Muscle layer of colon (tissue), 2 donors: ENCODE measurements around the gene COL27A1.

Experiments
- H3K27ac ChIP-seq: one replicate; pipeline ENCODE4 v1.7.0; 2013; ENCODE audit warnings: low read depth, mild to moderate bottlenecking, low read length, moderate library complexity
- H3K27me3 ChIP-seq, 2 donors: one replicate each; pipeline ENCODE4 v1.7.0; 2013; ENCODE audit warnings: low read length in 2 of 2, mild to moderate bottlenecking in 2 of 2; ENCODE audit not compliant: insufficient read depth in 2 of 2, control insufficient read depth in 1 of 2
- H3K36me3 ChIP-seq: one replicate; pipeline ENCODE4 v1.7.0; 2013; ENCODE audit warnings: mild to moderate bottlenecking, low read length; ENCODE audit not compliant: insufficient read depth
- H3K4me1 ChIP-seq: one replicate; pipeline ENCODE4 v1.7.0; 2013; ENCODE audit warnings: mild to moderate bottlenecking, low read length; ENCODE audit not compliant: insufficient read depth
- H3K4me3 ChIP-seq, 2 donors: one replicate each; pipeline ENCODE4 v1.7.0; 2013; ENCODE audit warnings: low read length in 2 of 2, low read depth in 1 of 2, mild to moderate bottlenecking in 1 of 2, moderate library complexity in 1 of 2
- H3K9ac ChIP-seq: one replicate; pipeline ENCODE4 v1.7.0; 2013; ENCODE audit warnings: low read length
- H3K9me3 ChIP-seq: one replicate; pipeline ENCODE4 v1.7.0; 2013; ENCODE audit warnings: mild to moderate bottlenecking, low read length
- donor health status: abdominal sarcoma.
- donor health status: Adenocarcinoma of cecum.

COL27A1 gene

DNA sequence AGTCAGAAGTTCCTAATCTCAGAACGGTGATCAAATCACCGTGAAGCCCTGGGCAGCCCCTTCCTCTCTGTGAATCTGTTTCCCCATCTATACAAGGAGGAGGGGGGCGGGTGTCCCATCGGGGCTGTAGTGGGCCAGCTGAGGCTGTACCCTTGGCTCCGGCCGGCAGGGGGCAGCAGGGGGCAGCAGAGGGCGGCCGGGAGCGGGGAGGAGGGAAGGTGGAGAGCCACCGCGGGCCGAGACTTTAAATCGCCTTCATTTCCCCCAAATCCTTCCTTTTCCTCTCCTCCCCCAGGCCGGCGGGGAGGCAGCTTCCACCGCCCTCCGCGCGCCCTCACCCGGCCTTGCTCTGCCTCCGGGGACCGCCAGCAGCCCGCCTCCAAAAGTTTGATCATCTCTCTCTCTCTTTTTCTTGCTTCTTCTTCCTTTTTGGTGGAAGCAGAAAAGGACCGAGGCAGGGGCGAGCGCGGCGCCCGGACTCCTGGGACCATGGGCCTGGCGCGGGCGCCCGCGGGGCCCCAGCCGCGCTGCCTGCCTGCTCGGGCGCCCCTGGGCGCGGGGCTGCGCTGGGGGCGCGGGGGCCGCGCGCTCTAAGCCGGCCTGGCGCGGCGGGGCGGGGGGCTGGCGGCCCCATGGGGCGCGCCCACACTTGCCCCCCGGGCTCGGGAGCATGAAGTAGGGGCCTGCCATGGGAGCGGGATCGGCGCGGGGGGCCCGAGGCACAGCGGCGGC is at the start of gene COL27A1:
COL27A1 (plus strand) TSS at position 275 of the 732 bp plus-strand sequence; CDS start at position 689, 414 bp downstream.
- no peaks in the 10 kb centered on the region for H3K36me3 ChIP-seq
- H3K27ac ChIP-seq, result peak within 1 kb of the TSS; percentile 28
- no peaks in the 10 kb centered on the region for H3K9me3 ChIP-seq
- peak within 1 kb of the TSS; percentile 68 to 81 for H3K4me3 ChIP-seq
- H3K27me3 ChIP-seq, result peaks cover 10 to 16% of the 10 kb centered on the region in 2 donors
- H3K9ac ChIP-seq, result peak within 1 kb of the TSS; percentile 33
- peaks cover 47% of the 10 kb centered on the region for H3K4me1 ChIP-seq

DNA sequence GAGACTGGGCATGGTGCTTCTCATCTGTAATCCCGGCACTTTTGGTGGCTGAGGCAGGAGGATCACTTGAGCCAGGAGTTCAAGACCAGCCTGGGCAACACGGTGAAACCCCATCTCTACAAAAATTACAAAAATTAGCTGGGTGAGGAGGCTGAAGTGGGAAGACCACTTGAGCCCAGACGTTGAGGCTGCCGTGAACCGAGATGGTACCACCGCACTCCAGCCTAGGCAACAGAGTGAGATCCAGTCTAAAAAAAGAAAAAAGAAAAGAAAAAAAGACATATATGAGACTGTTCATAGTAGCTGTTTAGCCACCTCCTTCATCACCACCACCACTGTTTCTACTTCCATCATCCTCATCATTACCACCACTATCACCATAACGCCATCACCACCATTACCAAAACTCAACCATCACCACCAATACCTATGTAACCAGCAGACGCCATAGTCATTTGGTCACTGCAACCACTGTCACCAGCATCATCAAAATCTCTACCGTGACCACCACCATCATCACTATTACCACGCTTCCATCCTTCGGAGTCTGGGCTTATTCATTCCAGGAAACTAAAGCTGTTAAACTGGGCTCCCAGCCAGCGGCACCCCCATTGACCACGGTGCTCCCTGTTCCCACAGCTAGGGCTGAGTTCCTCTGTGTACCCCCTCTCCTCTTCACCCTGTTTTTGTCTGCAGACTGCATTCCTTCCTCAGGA is 47.9 kb upstream of the COL27A1 start:
- H3K9ac ChIP-seq, result no peak overlapping the region
- no peaks in the 10 kb centered on the region for H3K4me1 ChIP-seq
- no peaks in the 10 kb centered on the region for H3K9me3 ChIP-seq
- no peak overlapping the region for H3K4me3 ChIP-seq
- H3K27ac ChIP-seq, result no peak overlapping the region
- peaks cover 0 to under 1% of the 10 kb centered on the region in 2 donors for H3K27me3 ChIP-seq
- H3K36me3 ChIP-seq, result no peaks in the 10 kb centered on the region

DNA sequence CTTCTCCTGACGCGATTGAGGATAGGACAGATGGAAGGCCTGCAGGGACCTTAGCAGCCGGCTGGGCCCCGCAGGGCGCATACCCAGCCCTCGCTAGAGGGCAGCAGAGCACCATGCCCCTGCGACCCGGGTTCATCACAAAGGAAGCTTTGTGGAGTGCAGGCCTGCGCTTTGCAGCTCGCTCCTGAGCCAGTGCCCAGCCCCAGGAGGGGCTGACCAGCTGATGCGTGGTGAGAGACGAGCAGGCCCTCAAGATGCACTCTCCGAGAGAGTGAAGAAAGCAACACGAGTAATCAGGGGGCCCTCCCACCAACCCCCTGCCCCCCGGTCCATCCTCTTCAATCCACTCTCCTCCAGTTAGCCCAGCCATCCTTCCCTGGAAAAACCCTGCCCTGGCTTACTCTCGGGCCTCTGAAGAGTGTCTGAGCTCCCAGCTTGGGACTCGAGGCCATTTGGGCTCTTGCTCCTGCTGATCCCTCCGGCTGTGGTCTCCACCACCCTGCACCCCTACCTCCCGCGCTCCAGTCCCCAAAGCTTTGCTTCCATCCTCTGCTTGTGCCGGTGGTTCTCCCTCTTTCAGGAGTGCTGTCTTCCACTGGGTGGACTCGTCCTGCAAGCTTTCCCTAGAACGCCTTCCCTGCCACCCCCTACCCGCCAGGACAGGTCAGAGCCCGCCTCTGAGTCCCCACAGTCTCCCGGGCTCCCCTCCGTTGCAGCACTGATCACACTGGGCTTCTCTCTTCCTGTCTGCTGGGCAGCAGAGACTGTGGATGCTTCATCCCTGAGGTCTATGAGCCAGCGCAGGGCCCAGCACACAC is 47.1 kb upstream of the COL27A1 start:
- no peaks in the 10 kb centered on the region for H3K9me3 ChIP-seq
- H3K9ac ChIP-seq, result no peak overlapping the region
- H3K36me3 ChIP-seq, result no peaks in the 10 kb centered on the region
- H3K4me3 ChIP-seq, result no peak overlapping the region
- H3K4me1 ChIP-seq, result no peaks in the 10 kb centered on the region
- no peak overlapping the region for H3K27ac ChIP-seq
- peaks cover 0 to 6% of the 10 kb centered on the region in 2 donors for H3K27me3 ChIP-seq

DNA sequence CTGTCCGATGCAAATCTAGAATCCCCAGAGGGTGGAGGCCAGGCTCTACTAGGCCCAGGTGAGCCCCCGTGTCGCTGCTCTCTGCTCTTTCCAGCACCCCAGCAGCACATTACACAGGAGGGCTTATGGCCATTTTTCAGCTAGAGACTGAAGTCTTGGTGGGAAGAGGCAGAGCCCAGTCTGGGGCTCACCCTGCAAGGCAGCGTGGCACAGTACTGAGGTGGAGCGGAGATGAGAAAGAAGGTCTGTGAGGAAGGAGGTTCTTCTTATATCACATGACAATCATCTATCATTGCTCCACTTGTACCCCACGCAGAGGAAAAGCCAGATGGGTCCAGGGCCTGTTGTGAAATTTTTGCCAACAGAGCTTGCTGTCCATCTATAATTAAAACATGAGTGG is 46.2 kb upstream of the COL27A1 start:
- no peak overlapping the region for H3K9ac ChIP-seq
- no peaks in the 10 kb centered on the region for H3K36me3 ChIP-seq
- H3K4me3 ChIP-seq, result no peak overlapping the region
- H3K27ac ChIP-seq, result no peak overlapping the region
- H3K4me1 ChIP-seq, result no peaks in the 10 kb centered on the region
- H3K27me3 ChIP-seq, result peaks cover 0 to 6% of the 10 kb centered on the region in 2 donors
- H3K9me3 ChIP-seq, result no peaks in the 10 kb centered on the region

DNA sequence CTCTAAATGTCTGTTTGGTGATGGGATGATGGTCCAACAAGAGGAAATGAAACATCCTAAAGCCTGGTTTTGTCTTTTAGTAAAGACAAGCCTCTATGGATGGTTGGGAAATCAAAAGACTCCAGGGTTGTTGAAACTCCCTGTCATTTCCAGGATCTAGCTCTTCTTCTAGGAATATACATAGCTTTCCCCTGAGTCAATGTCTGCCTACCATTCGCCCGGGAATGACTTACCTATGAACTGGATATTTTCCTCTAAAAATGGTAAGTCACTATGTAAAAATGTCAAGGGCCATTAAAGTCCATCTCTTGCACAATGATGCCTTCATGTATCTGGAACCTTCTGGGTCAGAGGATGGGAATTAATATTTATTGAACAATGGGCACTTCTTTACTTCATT is 45.2 kb upstream of the COL27A1 start:
- Histone ChIP-seq H3K9ac (no peak overlapping the region), H3K9me3 (no peaks in the 10 kb centered on the region), H3K27me3 (peaks cover 0 to 6% of the 10 kb centered on the region in 2 donors), H3K27ac (no peak overlapping the region), H3K4me1 (no peaks in the 10 kb centered on the region), H3K36me3 (no peaks in the 10 kb centered on the region), H3K4me3 (no peak overlapping the region)

DNA sequence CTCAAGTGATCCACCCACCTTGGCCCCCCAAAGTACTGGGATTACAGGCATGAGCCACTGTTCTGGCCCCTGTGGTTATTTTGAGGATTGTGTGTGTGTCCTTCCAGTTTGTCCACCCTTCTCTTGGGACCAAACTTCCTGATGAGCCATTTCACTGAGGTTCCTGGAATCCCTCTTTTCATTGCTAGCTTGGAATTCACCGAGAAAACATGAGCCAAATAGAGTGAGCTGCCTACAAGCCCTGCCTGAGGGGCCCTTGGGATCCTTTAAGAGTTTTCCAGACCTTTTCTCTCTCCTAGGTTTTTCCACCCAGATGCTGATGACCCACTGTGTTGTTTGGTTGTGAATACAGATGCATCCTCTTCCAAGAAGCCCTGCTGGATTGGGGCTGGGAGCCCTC is 43.0 kb upstream of the COL27A1 start:
- Histone ChIP-seq H3K9me3 (no peaks in the 10 kb centered on the region), H3K4me1 (no peaks in the 10 kb centered on the region), H3K27me3 (peaks cover 0 to 6% of the 10 kb centered on the region in 2 donors), H3K36me3 (no peaks in the 10 kb centered on the region), H3K9ac (no peak overlapping the region), H3K27ac (no peak overlapping the region), H3K4me3 (no peak overlapping the region)

DNA sequence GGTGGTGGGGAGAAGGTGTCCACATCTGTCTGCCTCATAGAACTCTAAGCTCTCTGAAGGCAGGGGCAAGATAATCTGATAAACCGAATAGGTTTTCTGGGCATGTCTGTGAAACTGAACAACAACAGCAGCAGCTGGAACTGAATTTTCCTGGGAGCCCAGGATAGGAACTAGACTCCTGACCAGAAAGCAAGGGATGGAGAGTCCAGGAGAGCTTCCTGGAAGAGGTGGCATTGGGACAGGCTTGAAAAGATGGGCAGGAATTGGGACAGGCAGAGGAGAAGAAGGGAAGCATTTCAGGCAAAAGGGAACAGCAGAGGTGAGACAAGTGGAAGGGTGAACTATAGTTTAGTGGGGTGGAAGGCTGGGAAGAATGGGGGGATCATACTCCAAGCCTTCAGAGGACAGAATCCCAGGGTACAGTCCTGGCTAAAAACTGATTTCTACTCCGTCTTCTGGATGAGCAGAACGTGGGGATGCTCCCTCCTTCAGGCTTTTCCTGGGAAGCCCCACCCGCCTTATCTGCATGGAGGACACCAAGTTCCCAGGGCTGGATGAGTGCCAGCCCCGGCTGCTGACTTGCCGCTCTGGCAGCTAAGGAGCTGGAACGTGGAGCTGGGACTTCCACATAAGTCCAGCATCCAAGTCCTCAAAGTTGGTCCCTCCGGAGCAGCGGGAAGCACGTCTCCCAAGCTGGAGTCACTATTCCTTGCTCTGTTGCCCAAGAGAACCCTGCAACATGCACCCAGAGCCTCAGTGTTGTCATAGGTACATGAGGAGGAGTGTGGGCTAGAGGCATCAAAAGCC is 42.4 kb upstream of the COL27A1 start:
- Histone ChIP-seq H3K36me3 (no peaks in the 10 kb centered on the region), H3K4me3 (no peak overlapping the region), H3K9me3 (no peaks in the 10 kb centered on the region), H3K9ac (no peak overlapping the region), H3K27ac (no peak overlapping the region), H3K27me3 (peaks cover 0 to 6% of the 10 kb centered on the region in 2 donors), H3K4me1 (no peaks in the 10 kb centered on the region)

DNA sequence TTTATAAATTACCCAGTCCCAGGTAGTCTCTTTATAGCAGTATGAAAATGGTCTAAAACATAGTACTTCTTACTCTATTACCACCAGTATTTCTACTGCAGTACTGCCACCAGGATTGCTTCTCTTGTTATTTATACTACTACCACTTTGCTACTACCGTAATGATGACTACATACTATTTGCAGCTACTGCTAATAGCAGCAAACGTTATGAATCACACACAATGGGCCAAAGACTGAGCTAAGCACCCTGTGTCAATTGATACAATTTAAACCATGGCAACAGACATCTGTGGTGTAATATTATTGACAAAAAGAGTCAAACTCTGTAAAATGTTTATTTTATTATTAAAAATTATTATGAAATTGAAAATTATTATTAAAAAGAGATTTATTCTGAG is 41.0 kb upstream of the COL27A1 start:
- H3K9ac ChIP-seq, result no peak overlapping the region
- H3K4me1 ChIP-seq, result no peaks in the 10 kb centered on the region
- H3K27me3 ChIP-seq, result peaks cover 0 to 6% of the 10 kb centered on the region in 2 donors
- H3K27ac ChIP-seq, result no peak overlapping the region
- H3K4me3 ChIP-seq, result no peak overlapping the region
- no peaks in the 10 kb centered on the region for H3K36me3 ChIP-seq
- H3K9me3 ChIP-seq, result no peaks in the 10 kb centered on the region

DNA sequence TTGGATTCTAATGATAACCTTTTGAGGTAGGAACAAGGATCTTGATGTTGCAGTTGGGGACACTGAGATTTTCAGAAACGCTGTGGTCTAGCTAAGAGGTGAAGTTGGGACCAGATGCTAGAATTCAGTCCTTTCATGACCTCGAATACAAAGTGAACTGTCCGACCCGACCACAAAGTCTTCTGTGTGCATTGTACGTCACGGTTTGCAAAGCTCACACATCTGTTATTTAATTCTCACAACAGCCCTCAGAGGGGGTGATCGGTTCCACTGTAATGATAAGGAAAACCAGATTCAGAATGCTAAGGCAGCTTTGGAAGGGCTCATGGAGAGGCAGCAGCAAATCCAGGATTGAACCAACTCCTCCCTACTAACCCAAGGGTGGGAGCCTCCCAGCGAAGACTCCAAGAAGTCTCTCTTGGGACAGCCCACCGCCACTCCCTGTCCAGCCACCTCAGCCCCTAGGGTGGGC is 39.6 kb upstream of the COL27A1 start:
- H3K9ac ChIP-seq, result no peak overlapping the region
- no peaks in the 10 kb centered on the region for H3K36me3 ChIP-seq
- no peak overlapping the region for H3K27ac ChIP-seq
- no peaks in the 10 kb centered on the region for H3K4me1 ChIP-seq
- no peaks in the 10 kb centered on the region for H3K9me3 ChIP-seq
- no peak overlapping the region for H3K4me3 ChIP-seq
- peaks cover 0 to 6% of the 10 kb centered on the region in 2 donors for H3K27me3 ChIP-seq

DNA sequence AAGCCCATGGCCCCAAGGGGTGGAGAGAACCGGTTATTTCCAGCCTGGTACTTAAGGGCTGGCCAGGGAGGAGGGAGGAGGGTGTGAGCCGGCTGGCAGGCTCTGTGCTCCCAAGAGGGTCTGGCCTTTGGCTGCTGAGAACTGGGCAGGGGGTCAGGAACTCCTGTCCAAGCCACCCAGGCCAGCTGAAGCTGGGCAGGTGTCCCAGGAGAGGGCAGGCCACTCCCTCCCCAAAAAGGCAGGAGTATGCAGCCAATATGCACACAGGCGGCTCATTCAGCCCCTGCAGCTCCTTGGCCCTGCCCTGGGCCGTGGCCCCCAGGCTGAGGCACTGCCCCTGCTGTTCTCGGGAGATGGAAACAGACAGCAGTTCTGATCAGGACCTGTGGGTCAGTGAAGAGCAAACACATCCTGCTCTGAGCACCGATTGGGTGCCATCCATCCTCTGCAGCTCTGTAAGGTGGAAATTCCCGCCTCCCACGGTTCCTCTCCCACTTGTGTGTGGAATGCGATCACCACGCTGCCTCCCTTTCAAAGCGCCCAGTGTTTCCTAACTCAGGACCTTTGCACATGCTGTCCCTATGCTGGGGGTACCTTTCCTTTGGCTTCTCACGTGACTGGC is 39.1 kb upstream of the COL27A1 start:
- Histone ChIP-seq H3K4me1 (no peaks in the 10 kb centered on the region), H3K27me3 (peaks cover 0 to 6% of the 10 kb centered on the region in 2 donors), H3K4me3 (no peak overlapping the region), H3K27ac (no peak overlapping the region), H3K9ac (no peak overlapping the region), H3K36me3 (no peaks in the 10 kb centered on the region), H3K9me3 (no peaks in the 10 kb centered on the region)
